ENCODE results near the gene TBC1D17.

DNA sequence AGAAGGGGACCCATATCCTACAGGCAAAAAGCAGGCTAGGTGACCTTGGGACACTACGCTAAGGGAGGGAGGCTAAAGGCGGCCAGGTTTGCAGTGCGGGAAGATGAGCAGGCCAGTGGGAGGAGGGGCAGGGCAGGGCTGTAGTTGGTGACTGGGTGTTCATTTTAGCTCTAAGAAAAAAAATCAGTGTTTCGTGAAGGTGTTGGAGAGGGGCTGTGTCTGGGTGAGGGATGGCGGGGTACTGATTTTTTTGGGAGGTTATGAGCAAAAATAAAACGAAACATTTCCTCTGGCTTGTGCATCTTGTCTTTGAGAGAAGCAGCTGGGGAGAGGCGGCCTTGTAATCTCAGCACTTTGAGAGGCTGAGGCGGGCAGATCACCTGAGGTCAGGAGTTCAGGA is 56.1 kb downstream of the TBC1D17 start:
- TF ChIP-seq, protein P1, sequence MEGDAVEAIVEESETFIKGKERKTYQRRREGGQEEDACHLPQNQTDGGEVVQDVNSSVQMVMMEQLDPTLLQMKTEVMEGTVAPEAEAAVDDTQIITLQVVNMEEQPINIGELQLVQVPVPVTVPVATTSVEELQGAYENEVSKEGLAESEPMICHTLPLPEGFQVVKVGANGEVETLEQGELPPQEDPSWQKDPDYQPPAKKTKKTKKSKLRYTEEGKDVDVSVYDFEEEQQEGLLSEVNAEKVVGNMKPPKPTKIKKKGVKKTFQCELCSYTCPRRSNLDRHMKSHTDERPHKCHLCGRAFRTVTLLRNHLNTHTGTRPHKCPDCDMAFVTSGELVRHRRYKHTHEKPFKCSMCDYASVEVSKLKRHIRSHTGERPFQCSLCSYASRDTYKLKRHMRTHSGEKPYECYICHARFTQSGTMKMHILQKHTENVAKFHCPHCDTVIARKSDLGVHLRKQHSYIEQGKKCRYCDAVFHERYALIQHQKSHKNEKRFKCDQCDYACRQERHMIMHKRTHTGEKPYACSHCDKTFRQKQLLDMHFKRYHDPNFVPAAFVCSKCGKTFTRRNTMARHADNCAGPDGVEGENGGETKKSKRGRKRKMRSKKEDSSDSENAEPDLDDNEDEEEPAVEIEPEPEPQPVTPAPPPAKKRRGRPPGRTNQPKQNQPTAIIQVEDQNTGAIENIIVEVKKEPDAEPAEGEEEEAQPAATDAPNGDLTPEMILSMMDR (IDR thresholded peaks at IDR 0.05) = no peak
- TF ChIP-seq POLR2A (IDR thresholded peaks at IDR 0.05) = no peak
